ACHN (cell line): ENCODE measurements around the gene PHRF1.

ENCODE experiments used
- DNase-seq: peaks from one replicate; pipeline ENCODE4 v3.0.0-alpha.2; 2015
- in situ Hi-C: cut with HindIII; loops from 2 replicates; pipeline ENCODE4 v1.10.0; 2017; ENCODE audit warnings: low sequenced_read_pairs, low pct_ligation_motif_present, low pct_unique_long_range_greater_than_20kb

The PHRF1 gene

GRCh38 chr11:537622-538430 is 38.4 kb upstream of the PHRF1 start:
- no peak for DNase-seq
- in situ Hi-C loops = no loop called here

DNA sequence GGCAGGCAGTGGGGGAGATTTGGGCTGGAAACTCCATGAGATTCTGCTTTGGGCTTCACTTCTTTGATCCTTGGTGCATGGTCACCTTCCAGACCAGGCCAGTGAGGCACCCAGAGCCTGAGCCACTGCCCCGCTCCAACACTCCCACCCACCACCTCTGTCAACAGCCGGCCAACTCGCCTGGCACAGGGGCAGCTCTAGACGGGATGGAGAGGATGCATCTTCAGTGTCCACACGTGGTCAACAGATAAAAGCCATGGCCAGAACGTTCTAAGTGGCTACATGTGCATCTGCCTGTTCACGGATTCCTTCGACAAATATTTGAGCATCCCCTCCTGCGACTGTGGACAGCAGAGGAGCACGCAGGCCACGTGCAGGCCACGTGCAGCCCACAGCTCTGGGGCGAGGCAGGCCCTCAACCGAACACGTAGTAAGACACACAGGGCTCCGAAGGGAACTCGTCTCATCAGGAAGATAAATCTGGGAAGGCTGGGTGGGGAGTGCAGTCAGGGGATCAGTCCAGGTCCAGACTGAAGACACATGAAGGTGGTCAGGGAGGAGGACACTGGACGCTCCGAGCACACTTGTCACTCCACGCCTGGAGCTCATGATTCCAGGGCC is 37.7 kb upstream of the PHRF1 start:
- in situ Hi-C loops = no loop called here
- DNase-seq = no peak

DNA sequence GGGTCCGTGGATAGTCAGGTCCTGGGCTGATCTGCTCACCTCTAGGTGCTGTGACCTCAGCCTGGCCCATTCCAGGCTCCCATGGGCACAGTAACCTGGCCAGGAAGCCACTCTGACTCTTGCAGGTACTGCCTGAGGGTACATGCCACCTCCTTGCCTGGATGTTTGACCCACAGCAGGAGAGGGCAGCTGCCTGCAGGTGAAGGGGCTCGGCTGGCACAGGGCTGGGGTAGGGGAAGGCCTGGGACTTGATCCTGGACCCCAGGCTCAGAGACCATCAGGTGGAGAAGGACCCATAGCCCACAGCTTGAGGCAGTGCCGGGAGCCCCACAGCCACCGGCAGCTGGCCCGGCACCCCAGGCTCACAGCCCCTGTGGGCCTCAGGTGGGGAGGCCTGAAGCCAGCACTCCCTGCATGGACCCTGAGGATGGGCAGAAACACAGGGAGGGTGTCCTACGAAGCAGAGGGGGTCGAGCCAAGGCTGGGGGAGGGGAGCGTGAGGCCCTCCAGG is 36.2 kb upstream of the PHRF1 start:
- no peak for DNase-seq
- in situ Hi-C loops = no loop called here

- no peak for DNase-seq
- in situ Hi-C loops = no loop called here
These were observed 35.5 kb upstream of the PHRF1 start for GRCh38 chr11:540583-541432.

DNA sequence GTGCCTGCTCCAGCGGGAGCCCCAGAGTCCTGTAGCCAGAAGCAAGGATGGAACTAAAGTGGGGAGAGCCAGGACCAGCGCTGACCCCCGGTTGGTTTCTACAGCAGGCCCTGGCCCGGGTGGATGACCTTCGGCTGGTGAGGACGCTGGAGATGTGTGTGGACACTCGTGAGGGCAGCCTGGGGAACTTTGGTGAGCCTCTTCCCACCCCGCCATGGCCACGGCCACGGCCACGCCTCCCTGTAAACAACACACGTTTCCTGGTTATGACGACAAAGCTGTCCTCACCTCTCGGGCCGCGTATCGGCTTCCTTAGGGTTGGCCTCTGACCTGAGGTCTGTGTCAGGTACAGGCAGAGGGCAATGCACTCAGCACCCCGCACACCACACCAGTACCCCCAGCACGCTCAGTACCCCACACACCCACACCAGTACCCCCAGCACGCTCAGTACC is 34.8 kb upstream of the PHRF1 start:
- in situ Hi-C loops = no loop called here
- DNase-seq = no peak

GRCh38 chr11:544817-545166 is 31.5 kb upstream of the PHRF1 start:
- no peak for DNase-seq
- in situ Hi-C loops = no loop called here

DNA sequence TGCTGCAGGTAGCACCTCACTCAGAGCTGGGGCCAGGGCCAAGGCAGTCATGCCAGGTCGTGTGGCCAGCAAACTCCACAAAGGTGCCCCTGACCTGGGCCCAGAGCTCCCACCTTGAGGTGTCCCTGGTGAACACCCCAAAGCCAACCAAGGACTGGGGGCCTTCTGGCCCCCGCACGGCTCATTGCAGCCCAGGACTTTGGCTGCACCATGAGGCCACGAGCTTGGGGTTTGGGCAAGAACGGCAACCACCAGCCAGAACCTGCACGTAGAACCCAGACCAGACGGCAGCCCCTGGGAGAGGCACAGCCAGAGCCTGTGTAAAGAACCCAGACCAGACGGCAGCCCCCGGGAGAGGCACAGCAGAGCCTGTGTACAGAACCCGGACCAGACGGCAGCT is 31.1 kb upstream of the PHRF1 start:
- DNase-seq = no peak
- in situ Hi-C loops = no loop called here

DNA sequence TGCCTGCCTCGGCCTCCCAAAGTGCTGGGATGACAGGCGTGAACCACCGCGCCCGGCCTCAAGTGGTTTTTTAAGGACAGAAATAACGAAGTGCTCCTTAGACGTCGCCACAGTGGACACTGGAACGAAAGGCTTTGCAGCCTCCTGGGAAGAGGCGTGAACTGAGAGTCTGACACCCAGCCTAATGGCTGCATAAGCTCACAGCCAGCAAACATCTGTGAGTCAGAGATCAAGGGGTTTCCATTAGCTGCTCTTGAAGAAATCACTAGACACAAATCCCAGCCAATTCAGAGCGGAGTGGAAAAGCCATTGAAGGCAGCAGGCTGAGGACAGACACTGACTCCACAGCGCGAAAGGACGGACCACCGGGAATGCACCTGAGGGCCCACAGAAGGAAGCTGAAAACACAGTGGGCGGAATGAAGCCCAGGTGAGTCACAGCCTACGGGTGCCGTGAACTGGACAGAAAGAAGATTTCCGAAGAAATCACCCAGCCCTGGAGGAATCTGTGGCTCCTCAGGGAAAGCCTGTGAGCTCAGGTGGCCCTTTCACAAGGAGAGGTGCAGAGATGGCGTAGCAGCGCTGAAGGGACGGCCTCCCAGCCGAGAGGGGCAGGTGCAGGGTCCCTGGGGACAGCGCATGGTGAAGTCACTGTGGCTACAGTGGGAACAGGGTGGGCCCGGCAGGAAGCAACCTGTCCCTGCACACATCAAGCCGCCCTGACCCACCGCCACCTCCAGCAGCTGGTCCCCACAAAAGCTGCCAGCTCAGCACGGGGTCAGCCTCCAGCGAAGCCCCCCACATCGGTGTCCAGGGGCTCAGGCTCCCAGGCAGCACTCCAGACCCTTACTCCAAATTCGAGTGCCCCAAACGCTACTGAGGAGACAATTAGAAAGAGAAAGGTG is 27.3 kb upstream of the PHRF1 start:
- no peak for DNase-seq
- in situ Hi-C loops = no loop called here

DNA sequence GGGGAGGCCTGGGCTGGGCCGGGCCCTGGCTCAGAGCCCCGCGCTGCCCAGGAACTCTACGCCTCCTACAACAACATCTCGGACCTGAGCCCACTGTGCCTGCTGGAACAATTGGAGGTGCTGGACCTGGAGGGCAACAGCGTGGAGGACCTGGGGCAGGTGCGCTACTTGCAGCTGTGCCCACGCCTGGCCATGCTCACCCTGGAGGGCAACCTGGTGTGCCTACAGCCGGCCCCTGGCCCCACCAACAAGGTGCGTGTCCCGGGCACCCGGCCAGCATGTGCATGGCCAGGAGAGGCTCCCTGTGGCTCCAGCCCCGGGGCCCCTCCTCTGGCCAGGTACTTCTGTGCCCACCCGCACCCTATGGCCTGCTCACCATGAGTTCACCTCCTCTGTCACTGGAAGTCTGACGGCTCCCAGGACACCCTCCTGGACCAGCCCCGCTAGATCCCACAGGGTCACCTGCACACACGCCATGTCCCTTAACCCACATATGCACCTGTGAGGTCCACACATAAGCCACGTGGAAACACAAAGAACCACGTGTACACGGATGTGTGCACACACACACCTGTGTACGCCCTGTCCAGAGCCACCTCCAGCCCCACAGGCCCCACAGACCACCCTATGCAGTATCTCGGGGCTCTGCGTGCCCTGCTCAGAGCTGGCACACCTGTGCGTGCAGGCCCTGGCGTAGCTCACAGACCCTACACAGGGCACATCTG is 26.1 kb upstream of the PHRF1 start:
- DNase-seq = no peak
- in situ Hi-C loops = no loop called here

- DNase-seq = no peak
- in situ Hi-C loops = no loop called here
These were observed 25.6 kb upstream of the PHRF1 start for GRCh38 chr11:550746-551085.

DNA sequence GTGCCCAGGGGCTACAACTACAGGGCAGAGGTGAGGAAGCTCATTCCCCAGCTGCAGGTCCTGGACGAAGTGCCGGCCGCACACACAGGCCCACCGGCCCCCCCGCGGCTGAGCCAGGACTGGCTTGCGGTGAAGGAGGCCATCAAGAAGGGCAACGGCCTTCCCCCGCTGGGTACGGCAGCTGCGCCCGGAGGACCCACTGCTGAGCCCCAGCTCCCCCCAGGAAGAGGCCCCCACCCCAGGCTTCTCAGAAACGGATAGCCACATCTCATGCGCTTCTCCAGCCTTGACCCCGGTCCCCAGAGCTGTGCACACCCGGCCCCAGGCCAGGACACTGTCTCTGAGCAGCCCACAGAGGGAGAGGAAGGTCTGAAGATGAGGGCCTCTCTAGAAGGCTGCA is 25.1 kb upstream of the PHRF1 start:
- DNase-seq = no peak
- in situ Hi-C loops = no loop called here

DNA sequence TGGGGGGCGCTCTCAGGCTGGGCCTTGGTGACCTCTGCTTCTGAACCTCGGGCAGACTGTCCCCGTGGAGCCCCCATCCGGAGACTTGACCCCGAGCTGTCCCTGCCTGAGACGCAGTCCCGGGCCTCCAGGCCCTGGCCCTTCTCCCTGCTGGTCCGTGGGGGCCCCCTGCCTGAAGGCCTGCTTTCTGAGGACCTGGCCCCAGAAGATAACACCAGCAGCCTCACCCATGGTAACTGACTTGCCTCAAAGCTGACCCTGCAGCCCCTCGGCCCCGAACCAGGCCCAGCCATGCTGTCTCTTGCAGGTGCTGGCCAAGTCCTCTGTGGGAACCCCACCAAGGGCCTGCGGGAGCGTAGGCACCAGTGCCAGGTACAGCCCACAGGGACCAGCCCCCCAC is 24.7 kb upstream of the PHRF1 start:
- in situ Hi-C loops = no loop called here
- DNase-seq = no peak

GRCh38 chr11:553083-553987 is 22.9 kb upstream of the PHRF1 start:
- no peak for DNase-seq

GRCh38 chr11:553988-554340 is 22.3 kb upstream of the PHRF1 start:
- DNase-seq = no peak
- in situ Hi-C loops = no loop called here

More at GRCh38 chr11:553083-553987, 22.9 kb upstream of the PHRF1 start:
- in situ Hi-C loops = no loop called here

- peak; percentile 72 for DNase-seq
- in situ Hi-C loops = no loop called here
These were observed 21.6 kb upstream of the PHRF1 start for GRCh38 chr11:554428-555226.

DNA sequence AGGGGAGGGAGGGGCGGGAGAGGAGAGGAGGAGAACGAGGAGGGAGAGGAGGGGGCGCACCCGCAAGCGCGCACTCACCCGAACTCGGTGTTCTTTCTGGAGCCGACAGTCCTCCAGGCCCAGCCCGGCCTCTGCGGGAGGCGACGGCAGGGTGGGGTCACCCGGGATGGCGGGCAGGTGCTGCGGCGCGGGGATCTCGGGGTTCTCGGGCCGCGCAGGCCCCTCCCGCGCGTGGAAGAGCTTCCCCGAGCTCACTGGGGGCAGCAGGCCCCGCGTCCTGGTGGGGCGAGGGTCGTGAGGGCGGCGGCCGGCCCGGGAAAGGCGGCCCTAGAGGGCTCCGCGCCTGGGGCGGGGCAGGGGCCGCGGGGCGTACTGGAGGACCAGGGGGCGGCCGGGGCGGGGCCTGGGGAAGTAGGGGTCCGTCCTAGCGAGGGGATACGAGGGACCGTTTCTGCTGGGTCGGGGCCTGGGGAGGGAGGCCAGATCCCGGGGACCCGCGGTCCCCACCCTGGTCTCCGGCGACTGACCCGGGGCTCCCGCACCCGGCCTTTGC is 21.0 kb upstream of the PHRF1 start:
- in situ Hi-C loops = no loop called here
- DNase-seq = no peak
